Cerebellar nuclear complex (tissue), 1 donor: ENCODE data around the gene ICAM1.

Experiments
- DNase-seq, 2 experiments: peaks; one replicate each; lab custom pipeline; 2025; lab: John Stamatoyannopoulos, UW

ICAM1 gene

DNA sequence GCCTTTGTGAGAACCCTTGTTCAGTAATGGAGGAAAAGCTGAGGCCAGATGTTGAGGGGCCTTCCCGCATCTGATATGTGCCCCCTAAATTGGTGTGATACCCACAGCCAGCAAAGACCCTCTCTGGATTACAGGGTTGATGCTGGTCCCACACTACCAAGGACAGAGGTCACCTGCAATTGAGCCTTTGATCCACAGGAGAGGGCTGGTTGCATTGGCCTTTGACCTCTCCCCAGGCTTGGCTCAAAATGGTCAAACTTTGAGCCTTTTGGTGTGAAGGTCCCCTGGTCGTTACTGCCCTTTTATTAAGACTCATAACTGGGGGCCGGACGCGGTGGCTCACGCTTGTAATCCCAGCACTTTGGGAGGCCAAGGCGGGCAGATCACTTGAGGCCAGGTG is 27.3 kb upstream of the ICAM1 start:
- DNase-seq, result no peak

DNA sequence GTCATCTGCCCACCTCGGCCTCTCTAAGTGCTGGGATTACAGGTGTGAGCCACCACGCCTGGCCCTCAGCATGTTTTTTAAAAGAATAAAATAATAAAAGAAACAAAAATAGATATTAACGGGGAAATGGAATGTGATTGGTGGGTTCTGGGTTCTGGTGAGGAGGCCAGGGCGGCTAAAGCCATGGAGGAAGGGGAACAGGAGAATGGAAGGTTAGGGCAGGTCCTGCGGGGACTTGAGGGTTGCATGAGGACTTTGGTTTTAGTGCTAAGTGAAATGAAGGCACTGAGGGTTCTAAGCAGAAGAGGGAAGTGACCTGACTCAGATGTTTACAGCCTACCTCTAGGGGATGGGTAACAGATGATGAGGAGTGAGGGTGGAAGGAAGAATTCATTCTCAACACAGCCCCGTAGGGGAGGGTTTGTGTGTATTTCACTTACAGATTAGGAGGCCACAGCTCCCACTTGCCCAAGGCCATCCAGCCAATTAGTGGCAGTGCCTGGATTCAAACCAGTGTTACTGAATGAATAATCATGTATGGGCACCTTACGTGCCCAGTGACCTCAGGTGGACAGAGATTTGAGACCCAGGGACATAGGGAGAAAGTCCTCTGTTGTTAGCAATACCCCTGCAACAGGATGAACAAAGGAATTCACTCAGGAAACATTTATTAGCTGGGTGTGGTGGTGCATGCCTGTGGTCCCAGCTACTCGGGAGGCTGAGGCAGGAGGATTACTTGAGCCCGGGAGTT is 25.6 kb upstream of the ICAM1 start:
- no peak for DNase-seq

DNA sequence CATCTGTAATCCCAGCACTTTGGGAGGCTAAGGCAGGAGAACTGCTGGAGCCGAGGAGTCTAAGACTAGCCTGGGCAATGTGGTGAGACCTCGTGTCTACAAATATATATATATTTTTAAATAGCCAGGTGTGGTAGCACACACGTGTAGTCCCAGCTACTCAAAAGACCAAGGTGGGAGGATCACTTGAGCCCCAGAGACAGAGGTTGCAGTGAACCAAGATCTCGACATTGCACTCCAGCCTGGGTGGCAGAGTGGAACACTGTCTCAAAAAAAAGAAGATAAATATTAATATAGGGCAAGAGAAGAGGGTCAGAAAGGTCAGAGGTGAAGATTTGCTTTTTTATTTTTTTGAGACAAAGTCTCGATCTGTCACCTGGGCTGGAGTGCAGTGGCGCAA is 24.4 kb upstream of the ICAM1 start:
- no peak for DNase-seq

GRCh38 chr19:10251792-10252694 is 18.9 kb upstream of the ICAM1 start, which contains the start of gene MRPL4:
MRPL4 (plus strand) TSS chr19:10252214; CDS start chr19:10252254, 40 bp downstream.
- DNase-seq, result peak; percentile 92 to 95

DNA sequence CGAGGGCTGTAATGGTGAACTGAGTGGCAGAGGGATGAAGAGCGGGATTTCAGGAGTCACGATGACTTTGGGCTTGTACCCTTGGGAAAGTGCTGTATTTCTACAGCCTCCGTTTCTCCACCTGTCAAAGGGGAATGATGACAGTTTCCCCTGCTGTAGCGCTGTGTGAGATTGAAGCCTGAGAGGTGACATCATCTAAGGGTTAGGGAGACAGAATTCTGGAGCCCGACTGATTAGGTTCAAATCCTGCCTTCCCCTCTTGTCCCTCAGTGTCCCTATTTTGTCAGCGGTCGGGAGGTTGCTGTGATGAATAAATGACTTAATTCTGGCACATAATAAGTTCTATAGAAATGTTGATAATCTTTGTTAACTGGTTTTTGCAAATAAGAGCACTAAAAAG is 18.2 kb upstream of the ICAM1 start:
- DNase-seq, result no peak

- no peak for DNase-seq
These were observed 16.7 kb upstream of the ICAM1 start for GRCh38 chr19:10254244-10254643.

- no peak for DNase-seq
These were observed 15.6 kb upstream of the ICAM1 start for GRCh38 chr19:10255358-10255757.

- DNase-seq, result no peak
These were observed 14.4 kb upstream of the ICAM1 start for GRCh38 chr19:10256551-10256950.

- no peak for DNase-seq
These were observed 13.8 kb upstream of the ICAM1 start for GRCh38 chr19:10256970-10257615.

DNA sequence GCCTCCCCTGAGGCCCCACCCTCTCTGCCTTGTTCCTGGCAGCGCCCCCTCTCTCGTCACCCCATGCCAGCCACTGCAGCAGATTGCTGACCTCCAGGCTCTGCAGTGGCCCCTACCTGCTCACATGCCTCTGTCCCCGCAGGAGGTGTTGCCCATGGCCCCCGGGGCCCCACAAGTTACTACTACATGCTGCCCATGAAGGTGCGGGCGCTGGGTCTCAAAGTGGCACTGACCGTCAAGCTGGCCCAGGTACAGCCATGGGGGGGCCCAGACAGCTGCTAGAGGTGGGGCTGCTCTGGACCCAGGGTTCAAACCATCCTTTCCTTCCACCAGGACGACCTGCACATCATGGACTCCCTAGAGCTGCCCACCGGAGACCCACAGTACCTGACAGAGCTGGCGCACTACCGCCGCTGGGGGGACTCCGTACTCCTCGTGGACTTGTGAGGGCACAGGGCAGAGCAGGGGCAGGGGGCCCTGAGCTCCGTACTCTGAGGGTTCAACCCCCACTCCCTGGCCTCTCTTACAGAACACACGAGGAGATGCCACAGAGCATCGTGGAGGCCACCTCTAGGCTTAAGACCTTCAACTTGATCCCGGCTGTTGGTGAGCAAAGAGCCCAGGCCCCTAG is 12.7 kb upstream of the ICAM1 start:
- no peak for DNase-seq

- no peak for DNase-seq
These were observed 11.6 kb upstream of the ICAM1 start for GRCh38 chr19:10259162-10259905.

DNA sequence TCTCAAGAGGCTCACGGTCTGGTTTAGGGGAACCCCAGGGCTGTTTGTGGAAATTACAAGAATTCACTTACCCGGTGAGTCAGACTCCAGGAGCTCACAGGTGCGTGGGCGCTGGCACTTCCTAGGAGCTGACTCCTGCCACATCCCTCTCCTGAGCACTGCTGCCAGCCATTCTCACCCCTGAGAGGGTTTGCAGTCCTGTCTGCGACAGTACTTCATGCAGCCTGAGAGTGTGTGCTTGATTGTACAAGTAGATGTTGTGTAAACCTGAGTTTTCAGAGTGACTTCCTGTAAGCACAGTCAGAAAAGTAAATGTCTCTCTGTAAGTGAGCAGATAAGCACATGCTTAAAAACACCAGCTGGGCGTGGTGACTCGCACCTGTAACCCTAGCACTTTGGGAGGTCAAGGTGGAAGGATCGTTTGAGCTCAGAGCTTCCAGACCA is 10.8 kb upstream of the ICAM1 start:
- DNase-seq, result no peak

GRCh38 chr19:10262771-10263170 is 8.1 kb upstream of the ICAM1 start:
- no peak for DNase-seq

DNA sequence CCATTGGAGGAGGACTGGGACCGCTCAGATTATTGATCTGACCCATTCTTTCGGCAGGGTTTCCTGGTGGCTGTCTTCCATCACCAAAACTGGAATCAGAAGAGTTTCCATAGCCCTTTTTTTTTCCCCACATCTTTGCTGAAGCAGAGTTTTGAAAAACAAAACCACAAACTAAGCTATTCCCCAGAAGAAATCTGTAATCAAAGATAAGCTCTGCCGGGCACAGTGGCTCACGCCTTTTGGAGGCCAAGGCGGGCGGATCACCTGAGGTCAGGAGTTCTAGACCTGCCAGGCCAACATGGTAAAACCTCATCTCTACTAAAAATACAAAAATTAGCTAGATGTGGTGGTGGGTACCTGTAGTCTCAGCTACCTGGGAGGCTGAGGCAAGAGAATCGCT is 4.2 kb upstream of the ICAM1 start:
- no peak for DNase-seq

DNA sequence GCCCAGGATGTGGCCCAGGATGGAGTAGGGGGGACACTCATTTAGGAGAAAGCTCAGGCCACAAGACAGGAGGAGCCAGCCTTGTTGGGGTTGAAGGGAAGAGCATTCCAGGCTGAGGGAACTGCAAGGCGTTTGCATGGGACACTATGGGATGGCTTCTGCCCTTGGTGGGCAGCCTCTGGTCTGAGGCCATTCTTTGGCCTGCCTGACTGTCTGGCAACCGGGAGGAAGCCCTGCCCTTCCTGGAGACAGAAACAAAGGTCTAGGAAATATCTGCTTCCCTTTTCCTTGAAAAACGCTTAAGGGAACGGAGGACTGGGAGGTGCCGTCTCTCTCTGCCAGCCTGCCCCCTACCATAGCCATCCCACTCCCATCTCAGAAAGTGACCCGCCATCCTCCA is 2.8 kb upstream of the ICAM1 start:
- no peak for DNase-seq

GRCh38 chr19:10269333-10270179 is 1.4 kb upstream of the ICAM1 start:
- no peak for DNase-seq

GRCh38 chr19:10270180-10270615 is 722 bp upstream of the ICAM1 start:
- DNase-seq, result no peak

GRCh38 chr19:10271543-10272086 is 695 bp downstream of the ICAM1 start:
- no peak for DNase-seq

- no peak for DNase-seq
These were observed 3.7 kb downstream of the ICAM1 start for GRCh38 chr19:10274589-10274988.
